ENCODE results near the gene DYDC1. TPM values are rescaled to one million over a fixed set of nuclear protein-coding genes. Genes with fewer than 3 reads are reported as not detected.

The DYDC1 gene
- total and polyA plus RNA-seq, 2 experiments from 2014 or later, result not detected

GRCh38 chr10:80372675-80373074 lies 16.1 kb upstream of the DYDC1 start:
- Histone ChIP-seq H2AFZ (no peak overlapping the region), H3K4me2 (no peak overlapping the region), H3K4me3 (no peak overlapping the region), H3K27ac (ENCODE audit: low read depth) (no peak overlapping the region), H3K27me3 (ENCODE audit: insufficient read depth) (no peaks in the 10 kb centered on the region), H4K20me1 (replicated peaks; ENCODE audit: insufficient read depth) (no peaks in the 10 kb centered on the region), H3K36me3 (ENCODE audit: insufficient read depth) (0 out of 2 replicates have a peak, but pooled peaks cover 6% of the 10 kb centered on the region), H3K79me2 (replicated peaks; ENCODE audit: insufficient read depth) (no peaks in the 10 kb centered on the region), H3K4me1 (ENCODE audit: insufficient read depth) (no peaks in the 10 kb centered on the region), H3F3A (replicated peaks; ENCODE audit: low read depth) (no peaks in the 10 kb centered on the region), H3K9me2 (ENCODE audit: insufficient read depth) (no peaks in the 10 kb centered on the region)
- ATAC-seq (no peak), DNase-seq (ENCODE audit: low spot score) (no peak)
- H3K27ac Mint-ChIP-seq, result no peak overlapping the region
- H3K4me1 Mint-ChIP-seq, result no peaks in the 10 kb centered on the region
- H3K4me3 Mint-ChIP-seq, result no peak overlapping the region
- H3K27me3 Mint-ChIP-seq (ENCODE audit: insufficient read depth, low read depth, poor library complexity), result no peaks in the 10 kb centered on the region
- peaks cover 14% of the 10 kb centered on the region for H3K36me3 Mint-ChIP-seq (ENCODE audit: low read depth)
- TF ChIP-seq POLR2AphosphoS5 (IDR thresholded peaks at IDR 0.05; ENCODE audit: low read depth), result no peak
- no peak for TF ChIP-seq EZH2phosphoT487 (IDR thresholded peaks at IDR 0.05; ENCODE audit: unreplicated experiment)
- no peak for TF ChIP-seq STAT1 (IDR thresholded peaks at IDR 0.05; ENCODE audit: unreplicated experiment)
- TF ChIP-seq NANOG (IDR thresholded peaks at IDR 0.05; ENCODE audit: borderline replicate concordance), result no peak
- TF ChIP-seq REST (IDR thresholded peaks at IDR 0.05; ENCODE audit: unreplicated experiment), result no peak
- no peak for TF ChIP-seq CREB1 (CRISPR knock-in tag; IDR thresholded peaks at IDR 0.05; ENCODE audit: low read depth)
- no peak for TF ChIP-seq ZNF462 (CRISPR knock-in tag; IDR thresholded peaks at IDR 0.05)
- no peak for TF ChIP-seq JUNB (IDR thresholded peaks at IDR 0.05; ENCODE audit: unreplicated experiment)
- no peak for TF ChIP-seq ZNF114 (CRISPR knock-in tag; IDR thresholded peaks at IDR 0.05)
- no peak for TF ChIP-seq EZH2 (IDR thresholded peaks at IDR 0.05; ENCODE audit: low read depth, unreplicated experiment)
- TF ChIP-seq ETS1 (IDR thresholded peaks at IDR 0.05), result no peak
- no peak for TF ChIP-seq ZNF331 (CRISPR knock-in tag; IDR thresholded peaks at IDR 0.05; ENCODE audit: low read depth)
- H3K9me3 Mint-ChIP-seq, result peaks cover 14% of the 10 kb centered on the region

Data from GM23338 (cell line).